ENCODE data around the gene CSRNP3.
"Not testable (repeated sequence)": the region's sequence is repeated elsewhere in the genome, so short reads cannot be mapped to it uniquely, and the experiment has no call there.

Gene CSRNP3

DNA sequence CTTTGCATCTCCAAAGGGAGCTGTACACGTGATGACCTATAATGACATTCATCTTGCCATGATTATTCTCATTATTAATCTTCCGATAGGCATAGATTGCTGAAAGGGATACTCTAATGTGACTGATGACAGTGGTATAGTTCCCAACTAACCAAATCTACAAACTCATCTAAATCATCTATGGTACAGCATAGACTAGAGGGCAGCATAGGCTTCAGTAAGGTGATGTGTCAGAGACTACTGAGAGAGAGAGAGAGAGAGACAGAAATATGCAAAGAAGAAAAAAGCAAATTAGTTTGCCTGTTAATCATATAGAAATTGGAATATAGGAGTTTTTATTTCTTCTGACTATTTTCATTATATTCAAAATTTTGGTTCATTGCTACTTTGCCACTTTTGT is 89.3 kb downstream of the CSRNP3 start:
- DNase-seq = no peak

DNA sequence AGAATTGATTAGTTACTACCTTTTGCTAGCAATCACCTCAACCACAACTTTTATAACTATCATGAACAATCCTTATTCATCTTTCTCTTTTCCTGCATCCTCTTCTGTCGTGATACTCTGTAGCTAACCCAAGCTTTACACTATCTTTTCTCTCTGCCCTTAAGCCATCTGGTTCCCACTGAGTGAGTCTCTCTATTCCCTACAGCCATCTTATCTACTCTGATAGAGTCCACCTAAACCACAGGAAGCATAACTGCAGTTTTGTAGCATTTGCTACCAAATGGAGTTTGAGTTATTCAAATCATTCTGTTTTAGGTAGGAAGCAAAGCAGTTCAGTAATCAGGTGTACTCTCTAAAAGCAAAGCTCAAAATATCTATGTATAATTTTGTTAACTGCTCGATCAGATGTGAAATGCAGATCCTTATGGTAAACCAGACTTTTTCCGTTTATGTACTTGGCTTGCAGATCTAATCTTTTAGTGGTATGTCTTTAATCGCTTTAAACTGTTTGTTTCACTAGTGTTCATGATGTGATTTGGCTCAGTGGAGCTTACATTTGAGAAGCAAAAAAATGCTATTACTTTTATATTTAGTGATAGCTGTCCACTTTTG is 91.0 kb downstream of the CSRNP3 start:
- DNase-seq = no peak

DNA sequence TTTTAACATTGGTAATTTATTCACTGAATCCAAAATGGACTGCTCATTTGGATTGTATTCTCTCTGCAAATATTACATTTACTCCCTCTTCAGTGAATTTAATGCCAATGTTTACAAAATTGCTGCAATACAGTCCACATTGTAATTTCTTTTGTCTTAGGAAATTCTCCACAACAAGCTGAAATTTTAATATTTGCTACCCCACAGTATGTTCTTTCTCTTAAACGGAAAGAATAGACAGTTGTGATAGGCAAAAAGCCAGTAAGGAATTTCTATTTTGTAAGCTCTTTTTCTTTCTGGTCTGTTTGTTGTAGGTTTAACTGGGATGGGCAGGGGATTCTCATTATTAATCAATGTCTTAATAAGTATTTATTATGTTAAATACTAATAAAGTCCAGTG is 92.0 kb downstream of the CSRNP3 start:
- DNase-seq = no peak

DNA sequence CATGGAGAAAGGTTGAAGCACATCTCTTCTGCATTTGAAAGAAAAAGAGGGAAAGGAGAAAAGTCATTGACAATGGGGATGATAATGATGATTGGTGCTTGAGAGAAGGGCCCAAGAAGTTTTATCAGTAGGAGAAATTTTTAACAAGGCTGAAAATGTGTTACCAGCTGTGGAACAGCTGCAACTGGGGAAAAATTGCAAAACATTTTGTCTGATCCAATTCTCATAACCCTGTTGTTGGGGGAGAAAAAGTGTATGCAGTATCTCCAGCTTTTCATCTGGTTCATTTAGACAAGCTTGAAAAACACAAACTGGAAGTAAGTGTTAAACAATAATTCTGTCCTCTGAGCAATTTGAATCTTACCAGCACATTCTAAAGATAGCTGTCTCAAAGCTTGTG is 92.7 kb downstream of the CSRNP3 start:
- DNase-seq = no peak

DNA sequence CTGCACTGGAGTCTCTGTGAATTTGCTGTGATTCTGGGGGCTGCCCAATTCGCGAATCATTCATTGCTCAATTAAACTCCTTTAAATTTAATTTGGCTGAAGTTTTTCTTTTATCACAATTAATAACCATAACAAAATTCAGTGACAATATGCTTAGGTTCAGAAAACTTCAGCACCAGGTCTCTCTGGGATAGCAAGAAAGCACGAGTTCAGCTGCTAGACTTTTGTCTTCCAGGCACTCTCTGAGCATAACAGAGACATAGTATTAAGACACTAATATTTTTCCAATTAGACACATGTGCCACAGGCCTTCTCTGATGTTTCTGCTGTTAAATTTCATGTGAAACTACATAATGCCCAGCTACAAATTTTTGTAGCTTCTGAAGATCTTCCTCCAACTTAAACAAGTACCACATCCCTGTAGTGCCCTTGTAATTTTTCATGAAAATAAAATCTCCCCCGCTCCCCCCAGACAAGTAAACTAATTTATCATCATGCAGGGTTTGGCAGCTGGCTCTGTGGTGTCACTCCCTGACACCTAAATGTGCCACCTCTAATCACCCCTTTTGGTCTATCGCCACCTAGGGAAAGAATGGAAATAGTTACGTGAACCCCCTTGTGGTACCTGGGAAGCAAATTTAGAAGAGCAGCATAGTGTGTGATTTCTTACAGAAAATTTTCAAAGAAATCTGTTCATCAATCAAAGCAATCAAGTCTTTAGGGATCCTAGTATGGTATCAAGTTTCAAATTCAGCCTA is 94.1 kb downstream of the CSRNP3 start:
- peak in 1 of 2 donors; percentile 7 for DNase-seq

DNA sequence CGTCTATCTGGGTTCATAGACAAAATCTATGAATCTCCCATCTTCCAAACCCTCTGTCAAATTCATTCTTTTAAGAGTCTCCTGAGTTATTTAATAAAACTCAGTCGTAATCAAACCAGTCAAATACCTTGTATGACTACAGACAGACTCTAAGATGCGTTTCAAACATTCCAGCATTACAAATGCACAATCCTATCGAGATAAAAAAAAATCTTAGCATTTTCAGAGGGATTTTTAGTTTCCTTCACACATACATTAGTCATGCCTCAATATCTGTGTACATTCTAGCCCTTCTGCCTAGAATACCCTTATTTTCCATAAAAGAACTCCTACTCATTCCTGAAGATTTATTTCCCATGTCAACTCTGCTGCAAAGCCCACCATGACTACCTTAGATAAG is 96.5 kb downstream of the CSRNP3 start:
- no peak for DNase-seq

DNA sequence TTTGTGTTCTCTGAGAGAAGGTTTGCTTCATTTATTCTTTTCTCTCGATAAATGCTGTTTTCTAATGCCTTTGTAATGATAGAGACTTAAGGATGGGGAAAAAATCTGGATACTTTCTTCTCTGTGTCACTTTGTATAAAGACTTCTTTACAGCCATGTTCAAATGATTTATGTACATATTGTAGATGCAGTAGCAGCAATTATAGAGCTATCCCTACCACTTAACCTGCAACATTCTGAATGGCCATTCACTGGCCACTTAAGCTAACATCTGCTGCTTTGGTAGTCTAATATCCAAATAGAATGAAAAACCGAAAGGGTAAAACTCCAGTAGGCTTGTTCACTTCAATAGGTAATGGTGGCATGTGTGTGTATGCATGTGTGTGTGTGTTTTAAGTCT is 97.8 kb downstream of the CSRNP3 start:
- no peak for DNase-seq

DNA sequence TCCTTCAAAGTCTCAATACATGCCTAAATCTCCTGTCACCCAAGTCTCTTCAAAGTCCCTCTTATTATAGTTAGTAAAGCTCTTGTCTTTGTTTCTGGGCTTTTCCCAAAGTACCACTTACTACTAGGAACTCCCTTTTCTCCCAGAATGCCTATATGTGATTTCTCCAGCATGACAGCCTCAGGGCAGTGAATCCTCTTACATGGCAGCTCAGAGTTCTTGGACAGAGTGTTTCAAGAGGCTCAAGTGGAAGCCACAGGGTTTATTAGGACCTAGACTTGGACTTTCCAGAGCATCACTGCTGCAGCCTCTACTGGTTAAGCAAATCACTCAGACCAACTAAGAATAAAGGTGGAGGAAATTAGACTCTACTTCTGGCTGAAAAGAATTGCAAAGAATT is 98.9 kb downstream of the CSRNP3 start:
- no peak for DNase-seq

DNA sequence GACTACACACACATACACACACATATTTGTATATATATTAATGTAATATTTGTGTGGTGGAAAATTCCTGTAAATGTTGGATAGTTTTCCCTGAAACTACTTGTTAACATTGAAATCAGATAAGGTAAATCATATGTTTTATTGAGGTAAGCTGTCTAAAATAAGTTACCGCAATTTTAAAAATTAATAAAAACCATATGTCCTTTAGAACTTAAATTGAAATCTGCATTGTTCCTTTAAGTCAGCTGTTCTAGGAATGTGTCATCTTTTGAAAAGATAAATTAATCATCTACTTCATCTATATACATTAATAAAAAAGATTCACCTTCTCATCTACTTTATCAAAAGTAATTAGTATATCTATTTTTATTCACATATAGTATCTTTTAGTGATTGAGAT is 102.0 kb downstream of the CSRNP3 start:
- DNase-seq = no peak

DNA sequence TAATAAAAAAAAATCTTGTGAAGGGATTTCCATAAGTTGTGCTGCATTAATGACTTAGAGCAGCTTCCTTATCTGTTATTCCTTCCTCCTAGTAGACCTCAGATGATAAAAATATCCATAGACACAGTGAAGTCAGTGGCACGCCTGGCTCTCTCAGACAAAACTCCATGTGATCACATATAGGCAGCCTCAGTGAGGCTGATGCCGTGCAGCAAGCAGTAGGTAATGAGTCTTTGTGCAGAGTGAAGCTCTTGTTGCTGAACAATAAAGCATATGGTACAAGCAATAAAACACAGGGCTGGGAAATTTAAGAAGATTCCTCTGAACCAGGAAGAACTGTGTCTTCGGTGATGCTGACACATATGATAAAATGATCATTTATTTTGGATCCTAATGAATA is 102.7 kb downstream of the CSRNP3 start:
- DNase-seq = no peak

DNA sequence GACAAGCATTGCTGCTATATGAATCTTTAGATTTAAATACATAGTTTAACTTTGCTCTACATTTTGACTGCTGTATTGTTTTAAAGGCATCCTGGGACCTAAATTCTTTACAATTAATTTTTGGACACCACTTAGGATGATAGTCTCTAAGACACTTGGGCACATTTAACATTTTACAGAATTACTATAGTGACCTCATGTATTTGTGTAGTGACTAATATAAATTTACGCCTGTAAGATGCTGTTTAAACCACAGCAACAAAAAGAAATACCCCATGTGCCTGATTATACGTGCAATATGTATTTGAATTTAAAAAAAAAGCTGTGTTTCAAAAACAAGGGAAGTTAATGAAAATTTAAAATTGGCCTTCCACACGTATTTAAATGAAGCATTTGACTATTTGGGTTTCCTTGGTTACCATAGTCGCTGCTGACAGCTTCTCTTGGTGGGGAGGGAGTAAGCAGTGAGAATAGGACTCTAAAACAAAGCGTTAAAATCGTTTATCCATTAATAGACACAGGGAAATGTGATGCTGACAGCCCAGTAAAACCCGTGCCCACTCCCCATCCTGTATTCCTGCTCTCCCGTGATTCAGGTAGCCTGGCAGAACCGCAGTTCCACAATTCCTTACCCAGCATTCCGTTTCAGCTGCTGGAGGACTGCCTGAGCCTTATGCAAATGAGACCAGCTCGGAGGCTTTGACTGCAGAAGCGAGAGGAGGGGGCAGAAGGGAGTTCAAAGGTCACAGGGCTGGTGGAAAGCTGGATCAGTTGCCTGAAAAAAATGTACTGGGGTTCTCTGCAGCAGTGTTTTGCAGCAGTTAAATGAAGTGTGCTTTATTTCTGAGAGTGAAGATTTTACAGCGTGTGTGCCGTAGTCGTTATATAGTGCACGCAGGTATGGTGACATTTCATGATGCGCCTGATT is 104.3 kb downstream of the CSRNP3 start:
- no peak for DNase-seq

DNA sequence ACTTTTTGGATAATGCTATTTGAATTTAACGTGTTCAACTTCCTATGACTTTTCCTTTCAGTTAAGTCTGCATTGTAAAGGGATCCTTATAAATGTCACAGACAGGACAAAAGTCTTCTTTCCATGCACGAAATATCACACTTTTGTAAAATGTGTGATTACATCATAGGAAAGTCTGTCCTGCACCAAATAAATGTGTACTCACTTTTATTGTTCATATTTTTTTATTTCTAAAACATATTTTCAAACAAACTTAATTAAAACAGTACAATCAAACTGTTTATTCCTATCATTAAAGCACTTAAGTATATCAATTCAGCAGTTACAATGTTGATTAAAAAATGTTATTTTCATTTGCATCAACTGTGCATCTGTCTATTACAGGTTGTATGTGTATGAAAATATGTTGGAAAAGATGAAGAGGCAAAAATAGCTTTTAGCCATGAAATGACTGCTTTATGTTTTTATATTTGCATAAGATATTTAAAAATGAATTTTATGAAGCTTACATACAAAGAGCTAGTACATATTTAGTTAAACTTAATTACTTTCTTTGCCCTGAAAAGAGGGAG is 105.6 kb downstream of the CSRNP3 start:
- DNase-seq = no peak

DNA sequence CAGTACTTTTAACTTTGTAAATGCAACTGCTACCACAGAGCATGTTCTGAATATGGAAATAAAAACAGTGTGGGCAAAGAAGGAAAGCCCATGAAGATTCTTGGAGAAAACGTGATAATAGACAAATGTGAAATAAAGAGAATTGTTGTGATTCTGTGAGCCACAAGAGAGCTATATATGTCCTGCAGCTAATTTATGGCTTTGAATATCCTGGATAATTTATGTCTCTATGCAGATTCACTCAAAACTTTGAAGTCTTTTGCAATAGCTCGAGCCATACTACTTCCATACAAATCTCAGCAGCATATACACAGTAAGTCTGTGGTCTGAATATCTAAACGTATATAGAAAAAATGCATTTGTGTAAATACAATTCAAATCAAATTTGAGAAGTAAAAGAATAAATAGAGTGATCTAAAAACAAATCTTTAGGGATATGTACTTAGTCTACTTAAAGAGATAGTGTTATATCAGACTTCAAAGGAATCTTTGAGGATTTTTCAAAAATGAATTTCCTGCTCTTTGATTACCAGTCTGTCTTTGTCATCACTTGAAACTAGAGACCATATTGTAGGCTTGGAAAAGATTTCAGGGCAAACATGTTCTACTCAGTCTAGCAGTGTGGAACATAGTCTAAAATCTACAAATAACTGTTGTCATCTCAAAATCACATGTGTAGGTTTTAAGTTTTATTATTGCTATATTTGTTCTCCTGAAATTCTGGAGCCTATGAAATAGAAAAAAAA is 107.1 kb downstream of the CSRNP3 start:
- DNase-seq = no peak

DNA sequence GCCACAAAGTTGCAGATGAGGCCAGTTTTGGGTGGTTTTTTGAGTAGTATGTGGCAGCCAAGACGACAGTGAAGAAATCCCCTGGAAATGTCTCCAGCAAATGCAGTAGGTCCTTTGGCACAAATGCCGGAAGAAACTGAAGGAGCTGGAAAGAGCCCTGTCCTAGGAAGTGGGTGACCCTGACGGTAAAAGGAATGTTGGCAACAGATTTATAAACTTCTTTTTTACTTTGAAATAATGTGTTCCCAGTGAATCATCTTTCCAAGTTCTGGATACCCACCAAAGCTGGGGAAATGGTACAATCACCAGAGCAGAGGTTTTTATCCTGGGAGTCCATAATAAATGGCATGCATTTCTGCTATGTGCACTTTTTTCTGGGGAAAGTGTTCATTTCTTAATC is 112.9 kb downstream of the CSRNP3 start:
- DNase-seq = no peak

DNA sequence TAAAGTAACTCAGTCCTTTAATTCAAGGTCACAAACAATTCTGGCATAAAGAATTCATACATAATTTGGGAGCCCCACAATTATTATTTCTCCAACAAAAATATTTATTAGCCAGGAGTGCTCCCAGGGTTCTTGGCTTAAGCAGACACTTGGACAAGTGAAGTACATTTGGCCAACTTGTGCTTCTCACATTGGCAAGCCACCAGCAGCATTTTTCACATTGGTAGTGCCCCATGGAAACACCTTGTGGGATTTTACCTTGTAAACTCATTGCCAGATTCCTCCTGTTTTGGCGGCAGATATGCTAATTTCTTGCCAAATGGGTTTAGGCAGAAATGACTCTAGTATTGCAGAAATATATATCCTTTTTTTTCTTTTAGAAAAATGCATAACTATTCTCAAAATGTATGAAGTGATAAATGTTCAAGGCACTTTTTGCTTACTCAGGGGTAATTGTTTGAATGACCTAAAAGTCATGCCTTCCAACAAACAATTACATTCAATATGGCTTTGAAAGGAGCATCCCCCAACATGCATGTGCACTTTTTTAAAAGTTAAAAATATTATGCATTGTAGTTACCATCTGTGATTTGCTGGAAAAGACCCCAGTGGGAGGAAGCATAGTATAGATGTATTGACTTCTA is 113.5 kb downstream of the CSRNP3 start:
- DNase-seq = no peak

DNA sequence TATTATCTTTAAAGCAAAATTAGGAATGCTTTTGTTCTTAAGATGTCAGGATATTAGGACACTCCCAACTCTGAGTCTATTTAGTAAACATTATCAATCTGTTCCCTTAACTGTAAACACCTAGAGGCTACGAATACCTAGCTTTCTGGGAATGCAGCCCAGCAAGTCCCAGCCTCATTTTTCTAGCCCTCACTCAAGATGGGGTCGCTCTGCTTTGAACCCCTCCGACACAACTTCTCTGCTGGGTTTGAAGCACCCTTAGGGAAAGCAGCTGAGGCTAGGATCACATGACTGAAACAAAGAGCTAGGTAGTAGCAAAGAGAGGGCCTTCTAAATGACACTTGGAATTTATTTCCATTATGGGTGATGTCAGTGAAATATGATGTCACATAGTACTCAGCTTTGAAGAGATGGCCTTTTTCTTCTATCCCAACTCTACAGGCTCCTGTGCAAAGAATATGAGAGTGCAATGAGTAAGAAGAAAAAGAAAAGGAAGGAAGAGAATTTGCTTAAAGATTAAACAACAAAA is 114.7 kb downstream of the CSRNP3 start:
- no peak for DNase-seq

DNA sequence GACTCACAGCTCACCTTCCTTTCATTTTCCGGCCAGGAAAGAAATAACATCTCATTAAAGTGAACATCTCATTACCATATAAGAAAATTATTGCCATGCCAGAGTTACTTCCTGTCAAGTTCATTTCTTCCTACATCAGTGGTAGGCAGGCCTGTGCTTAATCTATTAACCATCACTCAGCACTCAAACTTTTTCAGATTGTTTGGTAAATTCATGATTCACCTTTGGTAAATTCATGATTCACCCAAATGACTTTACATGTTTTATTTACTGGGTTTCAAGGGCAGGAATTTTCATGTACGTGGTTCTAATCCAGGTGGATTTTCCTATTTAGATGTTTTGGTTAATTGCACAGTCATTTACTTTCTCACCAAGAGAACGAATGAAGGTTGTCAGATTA is 116.5 kb downstream of the CSRNP3 start:
- no peak for DNase-seq

DNA sequence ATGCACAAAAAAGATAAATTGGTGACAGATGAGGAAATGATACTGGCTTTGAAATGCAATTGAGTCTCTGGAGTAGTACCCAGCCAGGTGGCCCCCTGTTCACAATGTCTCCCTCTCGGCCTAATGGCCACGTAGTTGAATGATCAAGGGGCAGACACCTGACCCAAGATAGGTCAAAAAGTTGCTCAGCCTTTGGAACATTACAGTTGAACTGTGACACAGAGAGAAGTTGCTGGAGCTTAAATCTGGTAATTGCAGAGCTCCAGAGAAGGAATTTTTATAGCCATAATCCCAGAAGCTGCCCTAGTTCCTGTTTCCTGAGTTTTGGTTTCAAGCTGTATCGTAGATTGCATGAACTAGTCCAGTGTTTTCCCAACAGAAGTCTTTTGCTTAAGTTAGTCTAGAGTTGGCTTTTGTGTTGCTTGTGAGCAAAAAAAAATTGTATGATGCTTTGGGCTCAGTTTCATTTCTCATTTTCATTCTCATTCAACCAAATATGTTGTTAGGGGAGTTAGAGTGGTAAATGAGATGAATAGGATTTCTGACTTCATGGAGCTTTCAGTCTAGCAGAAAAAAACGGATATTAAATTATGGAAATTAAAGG is 117.9 kb downstream of the CSRNP3 start:
- DNase-seq = no peak

DNA sequence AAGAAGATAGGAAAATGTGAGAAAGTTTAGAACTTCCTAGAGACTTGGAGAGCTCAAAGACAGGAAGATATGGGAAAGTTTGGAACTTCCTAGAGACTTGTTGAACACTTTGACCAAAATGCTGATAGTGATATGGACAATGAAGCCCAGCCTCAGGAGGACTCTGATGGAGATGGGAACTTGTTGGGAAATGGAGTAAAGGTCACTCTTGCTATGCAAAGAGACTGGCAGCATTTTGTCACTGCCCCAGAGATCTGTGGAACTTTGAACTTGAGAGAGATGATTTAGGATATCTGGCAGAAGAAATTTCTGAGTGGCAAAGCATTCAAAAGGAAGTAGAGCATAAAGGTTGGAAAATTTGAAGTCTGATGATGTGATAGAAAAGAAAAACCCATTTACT is 121.5 kb downstream of the CSRNP3 start:
- DNase-seq = not testable (repeated sequence)

DNA sequence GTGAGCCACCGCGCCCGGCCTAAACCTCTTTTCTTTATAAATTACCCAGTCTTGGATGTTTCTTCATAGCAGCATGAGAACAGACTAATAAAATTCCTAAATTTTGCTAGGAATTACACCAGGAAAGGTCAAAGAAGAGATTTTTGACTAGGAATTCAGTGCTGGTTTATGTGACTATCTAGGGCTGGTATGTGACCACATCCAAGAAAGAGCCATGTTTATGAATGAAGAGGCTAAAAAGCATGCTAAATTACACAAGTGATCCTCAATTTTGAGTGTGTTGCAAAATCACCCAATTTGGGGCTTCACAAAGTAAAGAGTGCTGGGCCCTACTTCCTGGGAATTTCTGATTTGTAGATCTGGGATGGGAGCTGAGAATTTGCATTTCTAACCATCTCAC is 123.6 kb downstream of the CSRNP3 start:
- no peak for DNase-seq

DNA sequence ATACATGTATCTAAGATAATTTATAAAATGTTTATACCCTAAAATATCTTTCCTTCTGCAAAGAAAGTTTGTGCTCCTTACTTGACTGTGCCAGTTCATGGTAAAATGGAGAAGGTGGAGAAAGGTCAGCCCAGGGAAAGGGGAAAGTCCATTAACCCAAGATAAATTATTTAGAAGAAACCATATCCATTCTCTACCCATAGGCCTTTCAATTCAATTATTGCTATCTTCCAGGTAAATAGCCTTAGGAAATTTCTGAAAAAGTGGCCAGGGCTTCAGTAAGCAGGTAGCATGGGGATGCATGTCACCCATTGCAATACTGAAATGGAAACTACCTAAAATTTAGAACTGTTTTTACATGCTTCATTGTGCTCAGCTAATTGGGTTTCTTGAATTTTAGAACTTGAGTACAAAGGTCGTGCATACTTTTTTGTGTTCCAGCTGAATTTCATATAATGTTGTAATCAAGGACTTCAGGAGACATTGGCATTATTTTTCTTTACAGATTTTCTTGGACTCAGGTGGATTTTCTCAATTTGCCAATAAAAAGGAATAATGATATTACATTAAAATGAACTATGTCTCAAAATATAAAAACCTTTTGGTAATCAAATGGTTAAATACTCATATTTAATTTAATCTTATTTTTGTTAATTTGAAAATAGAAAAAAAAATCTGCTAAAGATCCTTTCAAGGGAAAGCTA is 124.9 kb downstream of the CSRNP3 start:
- no peak for DNase-seq
